HG02885 (cell line): ENCODE data around the gene FBXO38.

Experiments used
- ATAC-seq: cut with Tn5 transposase; IDR thresholded peaks from one replicate; pipeline ENCODE4 v1.9.1; 2021; ENCODE audit warnings: mild to moderate bottlenecking; ENCODE audit not compliant: unreplicated experiment, poor library complexity

FBXO38 gene

DNA sequence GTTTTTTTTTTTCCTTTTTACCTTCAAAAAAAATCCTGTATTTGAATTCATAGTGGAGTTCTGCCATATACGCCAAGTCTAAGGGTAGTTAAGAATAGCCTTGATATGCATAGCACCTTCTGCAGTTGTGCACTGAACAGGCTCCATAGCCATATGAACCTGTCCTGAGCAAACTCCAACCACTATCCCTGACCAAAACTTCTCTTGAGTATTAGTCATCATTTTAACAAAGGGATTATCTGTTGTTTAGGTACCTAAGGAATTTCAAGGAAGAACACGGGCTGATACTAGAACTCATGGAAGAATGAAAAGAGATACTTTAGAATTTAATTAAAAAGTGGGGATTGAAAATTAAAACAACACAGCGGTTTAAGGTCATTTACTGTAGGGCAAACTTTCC, 1.9 kb upstream of the FBXO38 start:
- ATAC-seq: no peak

DNA sequence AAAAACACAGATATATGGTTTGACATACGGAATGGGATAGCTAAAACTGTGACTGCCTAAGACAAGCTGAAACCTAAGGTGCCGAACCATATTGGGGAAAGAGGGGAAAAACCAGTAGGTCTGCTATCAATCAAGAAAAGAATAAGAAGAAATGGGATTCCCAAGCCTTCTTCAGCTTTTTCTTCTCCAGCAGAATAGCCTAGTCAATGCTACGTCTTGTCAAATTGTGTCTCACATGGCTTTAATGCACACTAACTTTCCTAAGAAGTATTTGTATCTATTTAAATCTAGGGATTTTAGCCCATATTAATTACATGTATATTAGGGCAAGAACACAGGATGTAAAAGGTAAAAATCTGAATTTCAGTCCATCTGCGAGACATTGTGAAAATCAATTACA, 797 bp upstream of the FBXO38 start:
- no peak for ATAC-seq

DNA sequence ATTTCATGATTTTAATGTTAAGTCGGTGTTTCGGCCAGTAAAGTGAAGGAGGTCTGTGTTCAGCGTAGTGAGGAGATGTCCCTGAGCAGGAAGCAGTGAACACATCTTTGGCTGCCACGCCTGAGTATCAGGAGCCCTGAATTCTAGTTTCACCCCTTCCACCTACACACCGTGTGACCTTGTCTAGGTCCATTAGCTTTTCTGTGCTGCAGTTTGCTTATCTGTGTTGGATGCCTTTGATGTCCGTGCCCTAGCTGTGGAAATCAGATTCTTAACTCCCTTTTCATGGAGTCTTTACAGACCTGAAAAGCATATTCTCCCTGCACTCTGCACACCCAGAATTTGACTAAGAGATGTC, 601 bp downstream of the FBXO38 start:
- peak; percentile 40 for ATAC-seq

DNA sequence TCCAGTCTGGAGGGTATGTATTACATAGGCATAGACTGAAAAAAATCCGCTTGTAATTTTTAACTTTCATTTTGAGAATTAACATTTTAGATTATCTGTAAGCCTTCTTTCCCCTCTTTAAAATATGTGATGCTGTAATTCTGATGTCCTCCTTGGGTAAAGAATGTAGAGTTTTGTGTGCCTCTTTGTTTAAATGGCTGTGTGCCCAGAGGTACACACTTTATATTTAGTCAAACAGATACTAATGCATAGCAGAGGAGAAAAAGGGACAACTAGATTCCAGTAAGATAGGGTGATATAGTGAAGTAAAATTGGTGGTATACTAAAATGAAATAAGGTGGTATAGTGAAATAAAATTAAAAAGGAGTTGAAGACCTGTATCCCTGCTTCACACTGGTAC, 1.3 kb downstream of the FBXO38 start:
- ATAC-seq: no peak

- no peak for ATAC-seq
Observed at GRCh38 chr5:148386041-148386440, 2.3 kb downstream of the FBXO38 start.

- no peak for ATAC-seq
Observed at GRCh38 chr5:148387325-148387724, 3.6 kb downstream of the FBXO38 start.

- peak; percentile 34 for ATAC-seq
Observed at GRCh38 chr5:148388696-148389095, 4.9 kb downstream of the FBXO38 start.

- no peak for ATAC-seq
Observed at GRCh38 chr5:148390914-148391313, 7.2 kb downstream of the FBXO38 start.

GRCh38 chr5:148391422-148391821, 7.7 kb downstream of the FBXO38 start:
- no peak for ATAC-seq

- ATAC-seq: no peak
Observed at GRCh38 chr5:148393390-148393741, 9.6 kb downstream of the FBXO38 start.

- ATAC-seq: no peak
Observed at GRCh38 chr5:148394587-148395019, 10.8 kb downstream of the FBXO38 start.

DNA sequence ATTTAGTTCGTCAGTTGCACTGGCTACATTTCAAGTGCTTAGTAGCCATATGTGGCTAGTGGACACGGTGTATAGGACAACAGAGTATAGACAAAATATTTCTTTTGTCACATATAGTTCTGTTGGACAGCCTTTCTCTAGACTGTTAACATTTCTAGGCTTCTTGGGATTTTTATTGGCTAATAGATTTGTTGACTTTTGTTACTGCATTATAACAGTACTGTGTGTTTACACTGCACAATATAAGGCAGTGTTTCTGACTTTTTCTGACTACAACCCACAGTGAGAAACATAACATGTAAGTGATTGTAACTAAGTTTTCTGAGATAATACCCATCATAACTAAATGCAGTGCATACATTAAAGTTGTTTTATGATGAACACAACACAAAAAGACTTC, 11.3 kb downstream of the FBXO38 start:
- no peak for ATAC-seq

GRCh38 chr5:148397968-148398595, 14.3 kb downstream of the FBXO38 start:
- no peak for ATAC-seq

- no peak for ATAC-seq
Observed at GRCh38 chr5:148398698-148399121, 15.0 kb downstream of the FBXO38 start.

DNA sequence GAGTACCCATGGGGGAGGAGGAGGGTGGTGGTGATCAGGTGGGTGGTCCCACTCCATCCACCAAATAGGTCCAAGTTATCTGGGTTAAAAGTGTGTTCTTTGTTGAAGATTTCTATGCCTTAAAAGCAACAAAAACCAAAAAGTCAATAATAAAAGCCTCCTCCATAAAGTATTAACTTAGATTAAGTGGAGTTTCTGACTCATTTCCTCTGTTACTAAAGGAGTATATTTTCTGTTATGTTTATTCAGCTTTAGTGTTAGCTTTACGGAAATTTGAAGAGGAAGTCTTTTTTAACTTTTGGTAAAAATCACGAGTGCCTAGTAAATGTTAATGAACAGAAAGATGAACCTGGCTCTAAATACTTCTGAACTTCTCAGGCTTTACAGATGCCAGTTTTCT, 17.8 kb downstream of the FBXO38 start:
- ATAC-seq: no peak

GRCh38 chr5:148403344-148403743, 19.6 kb downstream of the FBXO38 start:
- peak; percentile 87 for ATAC-seq

GRCh38 chr5:148406406-148406805, 22.6 kb downstream of the FBXO38 start:
- ATAC-seq: no peak

DNA sequence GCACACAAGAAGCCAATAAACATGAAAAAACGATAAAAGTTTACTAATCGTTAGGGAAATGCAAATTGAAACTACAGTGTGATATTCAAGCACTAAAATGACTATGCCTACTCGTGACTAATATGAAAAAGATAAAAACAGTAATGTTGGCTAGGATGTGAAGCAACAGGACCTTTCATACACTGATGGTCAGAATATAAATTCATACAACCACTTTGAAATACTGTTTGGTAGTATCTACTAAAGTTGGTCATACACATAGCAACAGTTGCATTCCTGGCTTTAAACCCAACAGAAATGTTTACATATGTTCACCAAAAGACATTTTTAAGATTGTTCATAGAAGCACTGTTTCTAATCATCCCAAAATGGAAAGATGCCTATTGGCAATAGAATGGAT, 24.3 kb downstream of the FBXO38 start:
- no peak for ATAC-seq

- no peak for ATAC-seq
Observed at GRCh38 chr5:148412124-148412523, 28.4 kb downstream of the FBXO38 start.

DNA sequence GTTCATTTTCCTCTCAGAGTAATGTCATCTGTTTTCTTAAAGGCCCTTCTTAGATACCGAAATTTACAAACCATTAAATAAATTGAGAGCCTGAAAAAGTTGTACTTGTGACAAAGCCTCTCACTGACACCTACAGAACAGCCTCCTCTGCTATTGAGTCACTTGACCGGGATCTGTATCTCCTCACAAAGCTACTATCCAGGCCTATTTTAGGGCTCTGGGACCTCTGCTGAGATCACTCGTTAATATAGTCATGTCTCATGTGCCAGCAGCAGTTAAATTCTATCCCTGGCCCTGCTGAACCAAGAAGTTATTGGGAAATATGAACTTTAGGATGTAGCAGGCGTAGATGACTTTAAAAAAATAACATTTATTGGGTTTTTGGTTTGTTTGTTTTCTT, 31.1 kb downstream of the FBXO38 start:
- ATAC-seq: no peak

GRCh38 chr5:148416416-148416815, 32.7 kb downstream of the FBXO38 start:
- ATAC-seq: no peak

DNA sequence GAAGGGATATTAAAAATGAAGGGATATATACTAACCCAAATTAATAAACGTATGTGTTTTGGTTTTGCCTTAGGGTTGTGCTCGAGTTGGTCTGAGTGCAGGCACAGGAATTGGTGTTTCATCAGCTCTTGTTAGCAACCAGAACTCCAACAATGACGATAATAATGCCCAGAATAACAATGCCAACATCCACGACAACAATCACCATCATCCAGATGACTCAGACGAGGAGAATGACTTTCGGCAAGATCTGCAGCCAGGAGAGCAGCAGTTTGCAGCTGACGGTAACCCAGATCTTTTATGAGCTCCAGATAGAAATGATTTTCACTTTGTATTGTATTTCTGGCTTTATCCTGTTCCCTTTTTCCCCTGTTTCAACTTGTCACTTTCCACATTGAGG, 33.2 kb downstream of the FBXO38 start:
- no peak for ATAC-seq

GRCh38 chr5:148418511-148418910, 34.8 kb downstream of the FBXO38 start:
- no peak for ATAC-seq
